Cardiac muscle cell (in vitro differentiated cells and primary cell): ENCODE results near the gene FRAS1. TPM values are rescaled to one million over a fixed set of nuclear protein-coding genes. Genes with fewer than 3 reads are reported as not detected.

Source experiments
- DNase-seq, 2 donors: peaks; one replicate each; pipeline versions ENCODE4 v3.0.0 to v3.0.0-alpha.2; 2010 to 2017; ENCODE audit warnings: low read depth in 1 of 2, low spot score in 1 of 2
- H3K27ac ChIP-seq: fragments of 200-600 bp; sonication (generic); 2 replicates; pipeline ENCODE4 v1.5.1; 2016
- H3K27me3 ChIP-seq: fragments of 200-600 bp; sonication (generic); 2 replicates; pipeline ENCODE4 v1.6.0; 2016; ENCODE audit warnings: control low read depth
- H3K36me3 ChIP-seq: fragments of 200-600 bp; sonication (generic); 2 replicates; pipeline ENCODE4 v1.5.1; 2016; ENCODE audit warnings: control low read depth
- H3K4me1 ChIP-seq: fragments of 200-600 bp; sonication (generic); 2 replicates; pipeline ENCODE4 v1.8.1; 2017; ENCODE audit warnings: low read depth, mild to moderate bottlenecking, mixed run types
- H3K4me3 ChIP-seq: fragments of 200-600 bp; sonication (generic); 2 replicates; pipeline ENCODE4 v1.5.1; 2016; ENCODE audit warnings: mild to moderate bottlenecking
- H3K9me3 ChIP-seq: fragments of 200-600 bp; sonication (generic); 2 replicates; pipeline ENCODE4 v1.5.1; 2017; ENCODE audit warnings: low read depth, mild to moderate bottlenecking, control low read depth
- CTCF ChIP-seq: IDR thresholded peaks from 2 replicates; pipeline ENCODE4 v1.5.1; 2012; ENCODE audit warnings: low read depth, mild to moderate bottlenecking, low read length
- polyA plus RNA-seq: library from polyadenylated mRNA; unstranded; fragments of >200 nt; fragmentation: Nextera tagmentation; extraction: Ambion mirVana; gene quantifications from 2 replicates; pipeline ENCODE4 v1.2.1, GENCODE V29; 2016
- total RNA-seq: library from RNA; depleted of rRNA; stranded (reverse); fragments of >200 nt; gene quantifications from 2 replicates; pipeline ENCODE4 v1.2.3, GENCODE V29; 2016

Gene FRAS1
- total and polyA plus RNA-seq, 2 experiments from 2014 or later = 4.4 to 20.4 TPM

GRCh38 chr4:78346222-78346621, 289.1 kb downstream of the FRAS1 start:
- TF ChIP-seq CTCF = no peak
- no peaks in the 10 kb centered on the region for H3K36me3 ChIP-seq
- peaks cover 18% of the 10 kb centered on the region for H3K4me1 ChIP-seq
- H3K27ac ChIP-seq = no peak overlapping the region
- no peaks in the 10 kb centered on the region for H3K27me3 ChIP-seq
- no peak overlapping the region for H3K4me3 ChIP-seq
- no peak for DNase-seq
- no peaks in the 10 kb centered on the region for H3K9me3 ChIP-seq

GRCh38 chr4:78347527-78347926, 290.4 kb downstream of the FRAS1 start:
- DNase-seq = no peak

GRCh38 chr4:78353921-78354320, 296.8 kb downstream of the FRAS1 start:
- Histone ChIP-seq H3K9me3 (no peaks in the 10 kb centered on the region), H3K27me3 (no peaks in the 10 kb centered on the region), H3K27ac (no peak overlapping the region), H3K36me3 (no peaks in the 10 kb centered on the region), H3K4me3 (no peak overlapping the region), H3K4me1 (no peaks in the 10 kb centered on the region)
- no peak for TF ChIP-seq CTCF
- DNase-seq = no peak

More at GRCh38 chr4:78347527-78347926, 290.4 kb downstream of the FRAS1 start:
- H3K4me3 ChIP-seq = no peak overlapping the region
- peaks cover 7% of the 10 kb centered on the region for H3K4me1 ChIP-seq
- no peaks in the 10 kb centered on the region for H3K9me3 ChIP-seq
- no peak for TF ChIP-seq CTCF
- H3K27me3 ChIP-seq = no peaks in the 10 kb centered on the region
- no peak overlapping the region for H3K27ac ChIP-seq
- H3K36me3 ChIP-seq = no peaks in the 10 kb centered on the region

- Histone ChIP-seq H3K4me1 (no peaks in the 10 kb centered on the region), H3K27me3 (no peaks in the 10 kb centered on the region), H3K36me3 (no peaks in the 10 kb centered on the region), H3K9me3 (no peaks in the 10 kb centered on the region), H3K4me3 (no peak overlapping the region), H3K27ac (no peak overlapping the region)
- TF ChIP-seq CTCF = no peak
- no peak for DNase-seq
Measured at GRCh38 chr4:78354782-78355181, 297.7 kb downstream of the FRAS1 start.

GRCh38 chr4:78355306-78355705, 298.2 kb downstream of the FRAS1 start:
- Histone ChIP-seq H3K4me3 (no peak overlapping the region), H3K27me3 (no peaks in the 10 kb centered on the region), H3K27ac (no peak overlapping the region), H3K9me3 (no peaks in the 10 kb centered on the region), H3K36me3 (no peaks in the 10 kb centered on the region), H3K4me1 (no peaks in the 10 kb centered on the region)
- no peak for TF ChIP-seq CTCF
- no peak for DNase-seq
